BE2C (cell line): ENCODE measurements around the gene CXCL9.
"Not testable (repeated sequence)": the region's sequence is repeated elsewhere in the genome, so short reads cannot be mapped to it uniquely, and the experiment has no call there.

Source experiments
- DNase-seq: peaks from one replicate; pipeline ENCODE4 v3.0.0-alpha.2; 2020
- H3K27me3 ChIP-seq: fragments of 250-450 bp; sonication (Bioruptor Pico); 2 replicates; pipeline ENCODE4 v1.5.1; 2020; ENCODE audit warnings: mild to moderate bottlenecking
- H3K36me3 ChIP-seq: fragments of 250-450 bp; sonication (Bioruptor Pico); 2 replicates; pipeline ENCODE4 v1.5.1; 2020; ENCODE audit warnings: mild to moderate bottlenecking
- H3K4me1 ChIP-seq: fragments of 250-450 bp; sonication (Bioruptor Pico); 2 replicates; pipeline ENCODE4 v1.5.1; 2020
- H3K4me3 ChIP-seq: 2 replicates; pipeline ENCODE4 v1.5.1; 2011; ENCODE audit warnings: low read depth, low read length
- H3K9me3 ChIP-seq: fragments of 250-450 bp; sonication (Bioruptor Pico); 2 replicates; pipeline ENCODE4 v1.5.1; 2020
- CTCF ChIP-seq: IDR thresholded peaks from 2 replicates; pipeline ENCODE4 v1.5.1; 2012; ENCODE audit warnings: mild to moderate bottlenecking, low read depth, low read length

CXCL9 gene

GRCh38 chr4:76003035-76003434 lies 4.3 kb downstream of the CXCL9 start:
- Histone ChIP-seq H3K36me3 (no peaks in the 10 kb centered on the region), H3K27me3 (peaks cover 27% of the 10 kb centered on the region), H3K4me3 (no peak overlapping the region), H3K9me3 (no peaks in the 10 kb centered on the region), H3K4me1 (no peaks in the 10 kb centered on the region)
- no peak for DNase-seq
- TF ChIP-seq CTCF, result no peak

DNA sequence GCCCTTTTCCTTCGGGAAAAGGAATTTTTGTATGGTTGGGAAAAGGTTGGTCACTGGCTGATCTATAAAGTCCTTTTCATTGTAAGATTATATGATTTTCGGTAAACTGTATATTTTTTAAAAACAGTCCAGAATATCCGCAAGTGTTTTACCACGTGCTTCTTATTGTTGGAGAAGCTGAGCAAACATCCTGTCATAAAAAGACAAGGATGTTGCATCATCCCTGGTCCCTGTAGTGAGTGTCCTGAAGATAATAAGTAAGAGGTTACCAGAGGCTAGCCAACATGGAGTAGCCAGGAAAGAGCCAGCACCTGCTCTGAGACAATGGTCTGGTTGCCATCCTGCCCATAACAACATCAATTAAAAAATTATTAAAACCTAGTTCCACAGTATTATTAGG lies 5.1 kb downstream of the CXCL9 start:
- no peak for TF ChIP-seq CTCF
- DNase-seq, result no peak
- no peaks in the 10 kb centered on the region for H3K4me1 ChIP-seq
- peaks cover 21% of the 10 kb centered on the region for H3K27me3 ChIP-seq
- no peaks in the 10 kb centered on the region for H3K36me3 ChIP-seq
- H3K9me3 ChIP-seq, result no peaks in the 10 kb centered on the region
- H3K4me3 ChIP-seq, result no peak overlapping the region

GRCh38 chr4:76001700-76002099 lies 5.6 kb downstream of the CXCL9 start:
- H3K4me1 ChIP-seq, result no peaks in the 10 kb centered on the region
- H3K27me3 ChIP-seq, result peaks cover 21% of the 10 kb centered on the region
- TF ChIP-seq CTCF, result no peak
- DNase-seq, result no peak
- no peaks in the 10 kb centered on the region for H3K9me3 ChIP-seq
- H3K36me3 ChIP-seq, result no peaks in the 10 kb centered on the region
- H3K4me3 ChIP-seq, result no peak overlapping the region

- Histone ChIP-seq H3K4me3 (no peak overlapping the region), H3K36me3 (no peaks in the 10 kb centered on the region), H3K27me3 (peaks cover 7% of the 10 kb centered on the region; the same call in 1 of the 2 replicates), H3K9me3 (no peaks in the 10 kb centered on the region), H3K4me1 (no peaks in the 10 kb centered on the region)
- no peak for TF ChIP-seq CTCF
- no peak for DNase-seq
These were observed 7.0 kb downstream of the CXCL9 start for GRCh38 chr4:76000279-76000678.

DNA sequence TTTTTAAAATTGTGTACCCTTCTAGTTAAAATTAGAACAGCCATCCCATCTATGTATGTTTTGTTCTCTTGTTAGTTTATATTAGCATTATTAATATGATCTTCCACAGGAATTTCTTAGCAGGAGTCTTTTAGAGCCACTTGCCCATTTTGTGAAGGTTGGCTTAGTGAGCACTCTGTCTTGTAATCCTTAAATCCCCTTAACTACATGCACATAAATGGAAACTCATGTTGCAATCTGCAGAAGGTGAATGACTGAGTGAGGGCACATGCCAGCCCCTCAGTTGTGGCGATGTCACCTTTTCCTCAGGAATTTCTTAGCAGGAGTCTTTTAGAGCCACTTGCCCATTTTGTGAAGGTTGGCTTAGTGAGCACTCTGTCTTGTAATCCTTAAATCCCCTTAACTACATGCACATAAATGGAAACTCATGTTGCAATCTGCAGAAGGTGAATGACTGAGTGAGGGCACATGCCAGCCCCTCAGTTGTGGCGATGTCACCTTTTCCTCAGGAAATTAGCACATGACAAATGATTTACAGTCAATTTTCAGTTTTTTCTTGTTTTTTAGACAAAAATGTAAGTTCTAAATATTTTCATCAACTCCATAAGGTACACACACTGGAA lies 8.7 kb downstream of the CXCL9 start:
- DNase-seq, H3K36me3 ChIP-seq, H3K4me3 ChIP-seq, H3K4me1 ChIP-seq, H3K9me3 ChIP-seq, H3K27me3 ChIP-seq: not testable (repeated sequence)

- Histone ChIP-seq H3K9me3 (no peaks in the 10 kb centered on the region), H3K36me3 (no peaks in the 10 kb centered on the region), H3K4me3 (no peak overlapping the region), H3K27me3 (no peaks in the 10 kb centered on the region), H3K4me1 (no peaks in the 10 kb centered on the region)
- TF ChIP-seq CTCF, result no peak
- DNase-seq, result no peak
These were observed 9.4 kb downstream of the CXCL9 start for GRCh38 chr4:75997946-75998345.

DNA sequence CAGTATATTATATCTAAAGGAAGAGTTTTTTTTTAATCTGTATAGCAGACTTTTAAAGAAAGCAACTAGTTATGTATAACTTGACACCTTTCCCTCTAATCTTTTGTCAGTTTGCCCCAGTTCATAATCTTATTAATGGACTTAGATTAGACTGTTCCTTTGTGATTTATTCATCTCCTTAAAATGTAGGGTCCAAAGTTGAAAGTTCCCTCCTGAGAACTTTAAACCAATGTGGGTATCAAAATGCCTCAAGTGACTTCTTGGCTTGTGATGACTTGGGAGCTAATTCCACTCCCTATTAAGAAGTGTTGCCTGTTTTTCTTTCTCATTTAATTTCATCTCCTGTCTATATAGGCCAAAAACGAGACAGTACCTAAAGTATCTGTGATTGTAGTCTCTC lies 10.2 kb downstream of the CXCL9 start:
- H3K9me3 ChIP-seq, result no peaks in the 10 kb centered on the region
- DNase-seq, result no peak

More for the DNA sequence above, 10.2 kb downstream of the CXCL9 start:
- no peaks in the 10 kb centered on the region for H3K4me1 ChIP-seq
- H3K36me3 ChIP-seq, result no peaks in the 10 kb centered on the region
- H3K27me3 ChIP-seq, result no peaks in the 10 kb centered on the region
- no peak overlapping the region for H3K4me3 ChIP-seq
- no peak for TF ChIP-seq CTCF
